Loucy (cell line): ENCODE results near the gene RAB11FIP3.
"Not testable (repeated sequence)": the region's sequence is repeated elsewhere in the genome, so short reads cannot be mapped to it uniquely, and the experiment has no call there.

ENCODE experiments used
- H2AFZ ChIP-seq: fragments of 200-600 bp; sonication (generic); 2 replicates; pipeline ENCODE4 v1.6.0; 2016; ENCODE audit warnings: antibody characterized with exemption, mild to moderate bottlenecking, low read length, moderate library complexity
- H3F3A ChIP-seq: fragments of 200-600 bp; 2 replicates; pipeline ENCODE4 v1.6.0; 2016; ENCODE audit warnings: antibody characterized with exemption, low read depth, mild to moderate bottlenecking
- H3K27me3 ChIP-seq: fragments of 200-600 bp; sonication (generic); 2 replicates; pipeline ENCODE4 v1.6.1; 2014; ENCODE audit warnings: low read length, mild to moderate bottlenecking; ENCODE audit not compliant: insufficient read depth, poor library complexity, severe bottlenecking
- H3K36me3 ChIP-seq: fragments of 200-600 bp; sonication (generic); 2 replicates; pipeline ENCODE4 v1.6.1; 2016; ENCODE audit warnings: low read length; ENCODE audit not compliant: insufficient read depth
- H3K4me1 ChIP-seq: fragments of 200-600 bp; sonication (generic); 2 replicates; pipeline ENCODE4 v1.5.1; 2014; ENCODE audit warnings: low read length, mild to moderate bottlenecking; ENCODE audit not compliant: insufficient read depth, poor library complexity, severe bottlenecking
- H3K4me2 ChIP-seq: fragments of 200-600 bp; sonication (generic); 2 replicates; pipeline ENCODE4 v1.6.0; 2014; ENCODE audit warnings: antibody characterized with exemption, low read length, low read depth, mild to moderate bottlenecking; ENCODE audit not compliant: poor library complexity, severe bottlenecking
- H3K4me3 ChIP-seq: fragments of 200-600 bp; sonication (generic); 2 replicates; pipeline ENCODE4 v1.5.1; 2014; ENCODE audit warnings: low read length, mild to moderate bottlenecking, mixed read lengths; ENCODE audit not compliant: poor library complexity, severe bottlenecking
- H3K79me2 ChIP-seq: fragments of 200-600 bp; sonication (generic); 2 replicates; pipeline ENCODE4 v1.6.1; 2014; ENCODE audit warnings: low read length; ENCODE audit not compliant: insufficient read depth
- H3K9ac ChIP-seq: fragments of 200-600 bp; sonication (generic); 2 replicates; pipeline ENCODE4 v1.6.0; 2014; ENCODE audit warnings: mild to moderate bottlenecking, low read depth, low read length, moderate library complexity; ENCODE audit not compliant: poor library complexity, severe bottlenecking
- H3K9me2 ChIP-seq: fragments of 200-600 bp; sonication (generic); replicated peaks from 2 replicates; pipeline ENCODE4 v1.6.1; 2016; ENCODE audit warnings: low read depth, low read length, mixed read lengths
- H3K9me3 ChIP-seq: fragments of 200-600 bp; sonication (generic); 2 replicates; pipeline ENCODE4 v1.6.1; 2014; ENCODE audit warnings: mild to moderate bottlenecking, antibody characterized with exemption, low read length, low read depth; ENCODE audit not compliant: insufficient read depth
- H4K20me1 ChIP-seq: fragments of 200-600 bp; sonication (generic); 2 replicates; pipeline ENCODE4 v1.6.0; 2014; ENCODE audit warnings: antibody characterized with exemption, low read length, mild to moderate bottlenecking; ENCODE audit not compliant: insufficient read depth, poor library complexity, severe bottlenecking
- CTCF ChIP-seq: fragments of 200-600 bp; sonication (generic); conservative IDR thresholded peaks from 2 replicates; pipeline ENCODE4 v1.5.1; 2014; ENCODE audit warnings: mild to moderate bottlenecking, antibody characterized with exemption, low read length
- EZH2phosphoT487 ChIP-seq: fragments of 200-600 bp; IDR thresholded peaks from 2 replicates; pipeline ENCODE4 v1.6.1; 2018; ENCODE audit warnings: antibody characterized with exemption, mild to moderate bottlenecking, moderate library complexity, borderline replicate concordance

The RAB11FIP3 gene

GRCh38 chr16:474420-475122, 49.1 kb downstream of the RAB11FIP3 start:
- Histone ChIP-seq H3K4me1 (no peaks in the 10 kb centered on the region), H2AFZ (no peak overlapping the region), H3K4me2 (no peak overlapping the region), H3K27me3 (no peaks in the 10 kb centered on the region), H3K36me3 (no peaks in the 10 kb centered on the region; the same call in 1 of the 2 replicates), H3F3A (no peaks in the 10 kb centered on the region), H3K9ac (no peak overlapping the region), H4K20me1 (no peaks in the 10 kb centered on the region), H3K79me2 (no peaks in the 10 kb centered on the region), H3K9me2 (no peaks in the 10 kb centered on the region), H3K4me3 (no peak overlapping the region), H3K9me3 (no peaks in the 10 kb centered on the region)
- TF ChIP-seq CTCF (no peak), EZH2phosphoT487 (no peak)

- no peak overlapping the region for H3K4me2 ChIP-seq
- H4K20me1 ChIP-seq: no peaks in the 10 kb centered on the region
- no peaks in the 10 kb centered on the region for H3K9me3 ChIP-seq
- H3K4me3 ChIP-seq: no peak overlapping the region
- H3F3A ChIP-seq: no peaks in the 10 kb centered on the region
- H3K9me2 ChIP-seq: no peaks in the 10 kb centered on the region
- no peaks in the 10 kb centered on the region for H3K79me2 ChIP-seq
- H2AFZ ChIP-seq: no peak overlapping the region
- H3K9ac ChIP-seq: no peak overlapping the region
- no peaks in the 10 kb centered on the region for H3K4me1 ChIP-seq
- TF ChIP-seq EZH2phosphoT487 (no peak), CTCF (no peak)
- H3K36me3 ChIP-seq: no peaks in the 10 kb centered on the region; the same call in 1 of the 2 replicates
- no peaks in the 10 kb centered on the region for H3K27me3 ChIP-seq
Observed at GRCh38 chr16:476039-476438, 50.6 kb downstream of the RAB11FIP3 start.

- Histone ChIP-seq H3K79me2 (no peaks in the 10 kb centered on the region), H3K4me2 (no peak overlapping the region), H3K9ac (no peak overlapping the region), H3K9me2 (no peaks in the 10 kb centered on the region), H3K4me3 (no peak overlapping the region), H3K4me1 (no peaks in the 10 kb centered on the region), H3F3A (no peaks in the 10 kb centered on the region), H2AFZ (no peak overlapping the region), H3K36me3 (no peaks in the 10 kb centered on the region; the same call in 1 of the 2 replicates), H4K20me1 (no peaks in the 10 kb centered on the region), H3K9me3 (no peaks in the 10 kb centered on the region), H3K27me3 (no peaks in the 10 kb centered on the region)
- no peak for TF ChIP-seq CTCF
- TF ChIP-seq EZH2phosphoT487: no peak
Observed at GRCh38 chr16:477301-478157, 52.1 kb downstream of the RAB11FIP3 start.

GRCh38 chr16:478287-478686, 52.8 kb downstream of the RAB11FIP3 start:
- not testable (repeated sequence) for H3K9me3 ChIP-seq

More at GRCh38 chr16:478287-478686, 52.8 kb downstream of the RAB11FIP3 start:
- not testable (repeated sequence) for H2AFZ ChIP-seq, H3K9me2 ChIP-seq, H3K4me3 ChIP-seq, H3K9ac ChIP-seq, H3K27me3 ChIP-seq, H3F3A ChIP-seq, H3K4me1 ChIP-seq, H3K36me3 ChIP-seq, H3K4me2 ChIP-seq, H4K20me1 ChIP-seq, H3K79me2 ChIP-seq
